Panc1 (cell line): ENCODE measurements around the gene TAS2R38. TPM values are rescaled to one million over a fixed set of nuclear protein-coding genes. Genes with fewer than 3 reads are reported as not detected.
"Not testable (repeated sequence)": the region's sequence is repeated elsewhere in the genome, so short reads cannot be mapped to it uniquely, and the experiment has no call there.

Source experiments
- ATAC-seq: fragments of 200-7000 bp; cut with Tn5 transposase; 2 replicates; pipeline ENCODE4 v1.9.1; 2020; ENCODE audit warnings: mild to moderate bottlenecking, moderate library complexity
- BruUV-seq: library from RNA; stranded (reverse); fragments of 400-500 nt; replicated peaks from 2 replicates; lab custom pipeline; 2021; lab: Mats Ljungman, UMichigan
- CTCF ChIA-PET: fragments of 300-600 bp; sonication (Branson Sonifier 250); formaldehyde crosslinking; loops from one replicate; lab custom pipeline; 2022; ENCODE audit warnings: antibody characterized with exemption; lab: Charles Lee
- POLR2A ChIA-PET: fragments of 300-600 bp; sonication (Branson Sonifier 250); formaldehyde crosslinking; loops from one replicate; lab custom pipeline; 2022; ENCODE audit warnings: antibody characterized with exemption; lab: Charles Lee
- DNase-seq: peaks from one replicate; pipeline ENCODE4 v3.0.0-alpha.2; 2010; ENCODE audit warnings: low read depth, low spot score
- H3K27ac ChIP-seq: 2 replicates; pipeline ENCODE4 v1.5.1; 2011; ENCODE audit warnings: mild to moderate bottlenecking, low read length, inconsistent platforms
- H3K27me3 ChIP-seq: fragments of 200-500 bp; sonication (Bioruptor generic); 2 replicates; pipeline ENCODE4 v1.6.0; 2014; ENCODE audit warnings: low read length, inconsistent platforms; ENCODE audit not compliant: control insufficient read depth, insufficient read depth
- H3K36me3 ChIP-seq: fragments of 200-500 bp; sonication (Bioruptor generic); 2 replicates; pipeline ENCODE4 v1.5.1; 2014; ENCODE audit warnings: inconsistent platforms, mild to moderate bottlenecking, low read length, moderate library complexity; ENCODE audit not compliant: control insufficient read depth, insufficient read depth
- H3K4me1 ChIP-seq: 2 replicates; pipeline ENCODE4 v1.5.1; 2011; ENCODE audit warnings: inconsistent platforms, mild to moderate bottlenecking, low read length, moderate library complexity; ENCODE audit not compliant: control insufficient read depth, insufficient read depth
- H3K4me3 ChIP-seq, 2 experiments: 2 replicates each; pipeline ENCODE4 v1.5.1; 2011 to 2012; ENCODE audit warnings: low read depth in 2 of 2, low read length in 2 of 2, mild to moderate bottlenecking in 2 of 2, inconsistent platforms in 1 of 2, moderate library complexity in 1 of 2
- H3K9me3 ChIP-seq: fragments of 200-500 bp; sonication (Bioruptor generic); 2 replicates; pipeline ENCODE4 v1.5.1; 2014; ENCODE audit warnings: low read depth, mild to moderate bottlenecking, inconsistent platforms, low read length, moderate library complexity; ENCODE audit not compliant: control insufficient read depth, insufficient read depth
- CTCF ChIP-seq: fragments of 450-650 bp; IDR thresholded peaks from 2 replicates; pipeline ENCODE4 v1.5.1; 2017; ENCODE audit warnings: mild to moderate bottlenecking
- POLR2AphosphoS5 ChIP-seq: IDR thresholded peaks from 2 replicates; pipeline ENCODE4 v1.6.1; 2012; ENCODE audit warnings: mild to moderate bottlenecking, low read depth, low read length, moderate library complexity
- REST ChIP-seq, 2 experiments: IDR thresholded peaks; 2 replicates each; pipeline ENCODE4 v1.6.1; 2011 to 2012; ENCODE audit warnings: low read depth in 2 of 2, control low read depth in 1 of 2, low read length in 1 of 2, mild to moderate bottlenecking in 1 of 2, moderate library complexity in 1 of 2; ENCODE audit not compliant: insufficient read depth in 1 of 2
- SIN3A ChIP-seq: IDR thresholded peaks from 2 replicates; pipeline ENCODE4 v1.6.1; 2012; ENCODE audit warnings: low read depth, mild to moderate bottlenecking, low read length, moderate library complexity, borderline replicate concordance; ENCODE audit not compliant: insufficient read depth
- TCF7L2 ChIP-seq: IDR thresholded peaks from 2 replicates; pipeline ENCODE4 v1.6.1; 2011; ENCODE audit warnings: mild to moderate bottlenecking, low read depth, low read length, inconsistent platforms
- in situ Hi-C: cut with HindIII; loops from 2 replicates; pipeline ENCODE4 v1.10.0; 2016; ENCODE audit warnings: low sequenced_read_pairs, low pct_unique_long_range_greater_than_20kb
- intact Hi-C: fragments of 100-400 bp; cut with micrococcal nuclease; formaldehyde crosslinking; loops from one replicate; pipeline ENCODE4 v1.10.0; 2022; ENCODE audit not compliant: unreplicated experiment
- total RNA-seq: library from RNA; stranded (reverse); gene quantifications from one replicate; pipeline ENCODE4 v1.2.1, GENCODE V29; 2021; ENCODE audit not compliant: unreplicated experiment

Gene TAS2R38
- total RNA-seq, 1 experiment from 2014 or later = not detected

- H3K36me3 ChIP-seq, ATAC-seq, H3K27ac ChIP-seq, CTCF ChIA-PET, H3K27me3 ChIP-seq, POLR2A ChIA-PET, H3K4me3 ChIP-seq, BruUV-seq, in situ Hi-C loops, DNase-seq, H3K9me3 ChIP-seq, intact Hi-C loops, H3K4me1 ChIP-seq: not testable (repeated sequence)
These were observed 12.4 kb upstream of the TAS2R38 start for GRCh38 chr7:141985926-141986325.

GRCh38 chr7:141979568-141979967 is 6.0 kb upstream of the TAS2R38 start:
- ChIA-PET CTCF (no interaction called here), POLR2A (no interaction called here)
- Histone ChIP-seq H3K27ac (no peak overlapping the region), H3K4me1 (no peaks in the 10 kb centered on the region), H3K4me3 (no peak overlapping the region), H3K9me3 (no peaks in the 10 kb centered on the region), H3K27me3 (no peaks in the 10 kb centered on the region; the same call in 1 of the 2 replicates), H3K36me3 (no peaks in the 10 kb centered on the region)
- intact Hi-C loops = no loop called here
- DNase-seq = no peak
- in situ Hi-C loops = no loop called here
- no TSS peak for BruUV-seq
- ATAC-seq = no peak
- TF ChIP-seq SIN3A (no peak), REST (IDR thresholded peaks at IDR 0.05; ENCODE audit: insufficient read depth in 1 of 2, low read depth in 2 of 2, low read length in 1 of 2) (no peak), TCF7L2 (no peak), CTCF (no peak), POLR2AphosphoS5 (no peak)

GRCh38 chr7:141978351-141978750 is 4.8 kb upstream of the TAS2R38 start:
- H3K36me3 ChIP-seq = no peaks in the 10 kb centered on the region
- intact Hi-C loops (no loop called here), in situ Hi-C loops (no loop called here)
- ChIA-PET POLR2A (no interaction called here), CTCF (interaction anchor here (0.6 kb wide), 1 partner anchor 360 kb away, joined by 3 read pairs; no protein-coding TSS in a partner anchor)
- no peak for DNase-seq
- no peak for ATAC-seq
- H3K4me1 ChIP-seq = no peaks in the 10 kb centered on the region
- H3K9me3 ChIP-seq = no peaks in the 10 kb centered on the region
- no peaks in the 10 kb centered on the region; the same call in 1 of the 2 replicates for H3K27me3 ChIP-seq
- no peak overlapping the region for H3K4me3 ChIP-seq
- no peak overlapping the region for H3K27ac ChIP-seq
- no TSS peak for BruUV-seq
- no peak for TF ChIP-seq TCF7L2
- no peak for TF ChIP-seq SIN3A
- TF ChIP-seq REST (IDR thresholded peaks at IDR 0.05; ENCODE audit: insufficient read depth in 1 of 2, low read depth in 2 of 2, low read length in 1 of 2) = no peak
- TF ChIP-seq POLR2AphosphoS5 = no peak
- TF ChIP-seq CTCF = no peak
